Activated T-helper 1 cell treated with Interleukin-2 at 50 U/mL for 16 hours (primary cell): ENCODE results near the gene SORBS1.

Experiments
- DNase-seq: peaks from one replicate; pipeline ENCODE4 v3.0.0-alpha.2; 2020; ENCODE audit warnings: low read depth

Gene SORBS1

GRCh38 chr10:95408983-95409873, 151.9 kb downstream of the SORBS1 start:
- no peak for DNase-seq

GRCh38 chr10:95408148-95408960, 152.8 kb downstream of the SORBS1 start:
- no peak for DNase-seq

- no peak for DNase-seq
Measured at GRCh38 chr10:95407546-95407945, 153.6 kb downstream of the SORBS1 start.

- no peak for DNase-seq
Measured at GRCh38 chr10:95406651-95407280, 154.4 kb downstream of the SORBS1 start.

GRCh38 chr10:95405655-95406054, 155.5 kb downstream of the SORBS1 start:
- DNase-seq: no peak

GRCh38 chr10:95404864-95405263, 156.3 kb downstream of the SORBS1 start:
- DNase-seq: no peak

GRCh38 chr10:95404462-95404858, 156.7 kb downstream of the SORBS1 start:
- DNase-seq: no peak

- no peak for DNase-seq
Measured at GRCh38 chr10:95403700-95404461, 157.3 kb downstream of the SORBS1 start.

GRCh38 chr10:95401704-95402469, 159.3 kb downstream of the SORBS1 start:
- DNase-seq: no peak

GRCh38 chr10:95400787-95401186, 160.4 kb downstream of the SORBS1 start:
- DNase-seq: no peak

GRCh38 chr10:95399183-95399582, 162.0 kb downstream of the SORBS1 start:
- no peak for DNase-seq

- no peak for DNase-seq
Measured at GRCh38 chr10:95397747-95398146, 163.4 kb downstream of the SORBS1 start.

GRCh38 chr10:95395947-95396449, 165.2 kb downstream of the SORBS1 start:
- no peak for DNase-seq

GRCh38 chr10:95394161-95394880, 166.8 kb downstream of the SORBS1 start:
- no peak for DNase-seq

GRCh38 chr10:95392681-95393164, 168.4 kb downstream of the SORBS1 start:
- no peak for DNase-seq

GRCh38 chr10:95392217-95392584, 169.0 kb downstream of the SORBS1 start:
- no peak for DNase-seq

- no peak for DNase-seq
Measured at GRCh38 chr10:95391581-95392216, 169.5 kb downstream of the SORBS1 start.

GRCh38 chr10:95391164-95391563, 170.0 kb downstream of the SORBS1 start:
- no peak for DNase-seq

GRCh38 chr10:95389982-95390381, 171.2 kb downstream of the SORBS1 start:
- DNase-seq: no peak

- no peak for DNase-seq
Measured at GRCh38 chr10:95389176-95389575, 172.0 kb downstream of the SORBS1 start.
